A673 (cell line): ENCODE data around the gene CARMIL3.

Source experiments
- CTCF ChIP-seq: fragments of 300-800, 200-600 bp; sonication (generic); conservative IDR thresholded peaks from 2 replicates; pipeline ENCODE4 v1.5.1; 2017; ENCODE audit warnings: low read depth, mild to moderate bottlenecking, antibody characterized with exemption, low read length, moderate library complexity, mixed read lengths
- EZH2 ChIP-seq: fragments of 200-600 bp; sonication (generic); IDR thresholded peaks from 2 replicates; pipeline ENCODE4 v1.6.1; 2017; ENCODE audit warnings: borderline replicate concordance, low read depth, mild to moderate bottlenecking, mixed read lengths, antibody characterized with exemption, low read length; ENCODE audit not compliant: poor library complexity, severe bottlenecking

GRCh38 chr14:24113801-24114531, 62.2 kb downstream of the CARMIL3 start:
- TF ChIP-seq EZH2 (no peak), CTCF (no peak)
